ENCODE measurements around the gene GULP1.

GULP1 gene

DNA sequence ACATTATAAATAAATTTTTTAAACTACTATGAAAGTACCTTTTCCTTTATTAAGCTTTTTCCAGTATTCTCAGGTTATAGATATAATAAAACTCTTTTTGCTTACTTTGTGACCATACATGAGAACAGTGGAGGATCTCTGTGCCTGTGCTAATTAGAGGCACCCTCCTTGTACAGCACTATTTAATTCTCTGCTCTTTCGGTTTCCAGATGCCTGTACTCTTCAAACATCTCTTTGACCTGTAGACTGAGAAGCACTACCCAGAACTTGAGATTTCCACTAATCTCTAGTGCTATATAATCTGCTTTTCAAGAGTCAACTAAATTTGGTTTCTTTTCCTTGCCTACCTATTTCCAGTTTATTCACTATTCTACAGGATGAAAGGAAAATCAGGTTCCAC is 131.1 kb downstream of the GULP1 start (continued):
- TF ChIP-seq, protein P1, sequence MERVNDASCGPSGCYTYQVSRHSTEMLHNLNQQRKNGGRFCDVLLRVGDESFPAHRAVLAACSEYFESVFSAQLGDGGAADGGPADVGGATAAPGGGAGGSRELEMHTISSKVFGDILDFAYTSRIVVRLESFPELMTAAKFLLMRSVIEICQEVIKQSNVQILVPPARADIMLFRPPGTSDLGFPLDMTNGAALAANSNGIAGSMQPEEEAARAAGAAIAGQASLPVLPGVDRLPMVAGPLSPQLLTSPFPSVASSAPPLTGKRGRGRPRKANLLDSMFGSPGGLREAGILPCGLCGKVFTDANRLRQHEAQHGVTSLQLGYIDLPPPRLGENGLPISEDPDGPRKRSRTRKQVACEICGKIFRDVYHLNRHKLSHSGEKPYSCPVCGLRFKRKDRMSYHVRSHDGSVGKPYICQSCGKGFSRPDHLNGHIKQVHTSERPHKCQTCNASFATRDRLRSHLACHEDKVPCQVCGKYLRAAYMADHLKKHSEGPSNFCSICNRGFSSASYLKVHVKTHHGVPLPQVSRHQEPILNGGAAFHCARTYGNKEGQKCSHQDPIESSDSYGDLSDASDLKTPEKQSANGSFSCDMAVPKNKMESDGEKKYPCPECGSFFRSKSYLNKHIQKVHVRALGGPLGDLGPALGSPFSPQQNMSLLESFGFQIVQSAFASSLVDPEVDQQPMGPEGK (CRISPR knock-in tag; IDR thresholded peaks at IDR 0.05; ENCODE audit: borderline replicate concordance) = no peak
- no peak for TF ChIP-seq ARNTL (CRISPR knock-in tag; IDR thresholded peaks at IDR 0.05; ENCODE audit: borderline replicate concordance, low read depth)

DNA sequence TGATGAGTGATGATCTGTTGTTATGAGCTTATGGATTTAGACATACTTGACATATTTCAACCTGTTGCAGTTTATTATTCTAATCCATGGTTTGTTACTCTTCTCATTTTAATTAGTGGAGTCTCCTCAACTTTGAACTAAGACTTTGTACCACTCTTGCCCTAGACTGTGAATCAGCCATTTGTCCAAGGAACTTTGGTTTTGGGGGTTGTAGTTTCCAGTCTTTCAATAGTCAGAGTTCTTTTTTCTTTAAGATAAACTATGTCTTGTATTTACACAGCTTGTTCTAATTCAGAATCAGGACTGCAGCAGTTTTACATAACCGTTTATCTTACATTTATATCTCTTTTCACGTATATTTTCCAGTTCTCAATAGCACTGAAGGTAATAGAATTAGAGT is 133.6 kb downstream of the GULP1 start:
- peak; percentile 34; the same call in 1 of the 2 replicates for TF ChIP-seq TCF4 (CRISPR knock-in tag; IDR thresholded peaks at IDR 0.05; ENCODE audit: borderline replicate concordance)
- no peak for TF ChIP-seq ZNF565 (CRISPR knock-in tag; conservative IDR thresholded peaks at IDR 0.05; ENCODE audit: low read depth)
- no peak; the same call in 1 of the 3 replicates for ATAC-seq

GRCh38 chr2:188426121-188426520 is 134.4 kb downstream of the GULP1 start:
- ATAC-seq = no peak
- TF ChIP-seq TCF4 (CRISPR knock-in tag; IDR thresholded peaks at IDR 0.05; ENCODE audit: borderline replicate concordance) (no peak), CREB5 (CRISPR knock-in tag; IDR thresholded peaks at IDR 0.05; ENCODE audit: low read depth) (no peak), CSRNP3 (CRISPR knock-in tag; IDR thresholded peaks at IDR 0.05) (no peak)

- TF ChIP-seq TOX (CRISPR knock-in tag; IDR thresholded peaks at IDR 0.05; ENCODE audit: borderline replicate concordance) (no peak), ZFP30 (CRISPR knock-in tag; IDR thresholded peaks at IDR 0.05) (no peak), ARNTL (CRISPR knock-in tag; IDR thresholded peaks at IDR 0.05; ENCODE audit: borderline replicate concordance, low read depth) (no peak), TCF4 (CRISPR knock-in tag; IDR thresholded peaks at IDR 0.05; ENCODE audit: borderline replicate concordance) (no peak), ISL1 (CRISPR knock-in tag; IDR thresholded peaks at IDR 0.05) (no peak), ESRRG (CRISPR knock-in tag; IDR thresholded peaks at IDR 0.05) (no peak), RARB (CRISPR knock-in tag; IDR thresholded peaks at IDR 0.05) (no peak)
- no peak for ATAC-seq
Observed at GRCh38 chr2:188430705-188431104, 139.0 kb downstream of the GULP1 start.

- no peak for ATAC-seq
- TF ChIP-seq TCF4 (CRISPR knock-in tag; IDR thresholded peaks at IDR 0.05; ENCODE audit: borderline replicate concordance) (no peak), SNAI2 (CRISPR knock-in tag; IDR thresholded peaks at IDR 0.05) (no peak), ZC3H10 (CRISPR knock-in tag; IDR thresholded peaks at IDR 0.05) (no peak), ZNF565 (CRISPR knock-in tag; conservative IDR thresholded peaks at IDR 0.05; ENCODE audit: low read depth) (no peak), TOX (CRISPR knock-in tag; IDR thresholded peaks at IDR 0.05; ENCODE audit: borderline replicate concordance) (no peak), PPARA (CRISPR knock-in tag; IDR thresholded peaks at IDR 0.05; ENCODE audit: borderline replicate concordance) (no peak), ISL1 (CRISPR knock-in tag; IDR thresholded peaks at IDR 0.05) (no peak), ARNTL (CRISPR knock-in tag; IDR thresholded peaks at IDR 0.05; ENCODE audit: borderline replicate concordance, low read depth) (no peak), OSR1 (CRISPR knock-in tag; IDR thresholded peaks at IDR 0.05) (no peak), BACH2 (CRISPR knock-in tag; IDR thresholded peaks at IDR 0.05; ENCODE audit: borderline replicate concordance) (no peak), ZFP30 (CRISPR knock-in tag; IDR thresholded peaks at IDR 0.05) (no peak), RARB (CRISPR knock-in tag; IDR thresholded peaks at IDR 0.05) (no peak), CSDC2 (CRISPR knock-in tag; IDR thresholded peaks at IDR 0.05) (no peak)
- TF ChIP-seq, protein P1 (CRISPR knock-in tag; IDR thresholded peaks at IDR 0.05; ENCODE audit: borderline replicate concordance) = no peak
Observed at GRCh38 chr2:188434018-188434417, 142.3 kb downstream of the GULP1 start.

GRCh38 chr2:188435115-188435514 is 143.4 kb downstream of the GULP1 start:
- TF ChIP-seq ZC3H10 (CRISPR knock-in tag; IDR thresholded peaks at IDR 0.05) (no peak), ISL1 (CRISPR knock-in tag; IDR thresholded peaks at IDR 0.05) (no peak), CSRNP3 (CRISPR knock-in tag; IDR thresholded peaks at IDR 0.05) (no peak), ESRRG (CRISPR knock-in tag; IDR thresholded peaks at IDR 0.05) (no peak), CSDC2 (CRISPR knock-in tag; IDR thresholded peaks at IDR 0.05) (no peak), RARB (CRISPR knock-in tag; IDR thresholded peaks at IDR 0.05) (no peak), ZFP3 (CRISPR knock-in tag; IDR thresholded peaks at IDR 0.05) (no peak)
- TF ChIP-seq, protein P2, sequence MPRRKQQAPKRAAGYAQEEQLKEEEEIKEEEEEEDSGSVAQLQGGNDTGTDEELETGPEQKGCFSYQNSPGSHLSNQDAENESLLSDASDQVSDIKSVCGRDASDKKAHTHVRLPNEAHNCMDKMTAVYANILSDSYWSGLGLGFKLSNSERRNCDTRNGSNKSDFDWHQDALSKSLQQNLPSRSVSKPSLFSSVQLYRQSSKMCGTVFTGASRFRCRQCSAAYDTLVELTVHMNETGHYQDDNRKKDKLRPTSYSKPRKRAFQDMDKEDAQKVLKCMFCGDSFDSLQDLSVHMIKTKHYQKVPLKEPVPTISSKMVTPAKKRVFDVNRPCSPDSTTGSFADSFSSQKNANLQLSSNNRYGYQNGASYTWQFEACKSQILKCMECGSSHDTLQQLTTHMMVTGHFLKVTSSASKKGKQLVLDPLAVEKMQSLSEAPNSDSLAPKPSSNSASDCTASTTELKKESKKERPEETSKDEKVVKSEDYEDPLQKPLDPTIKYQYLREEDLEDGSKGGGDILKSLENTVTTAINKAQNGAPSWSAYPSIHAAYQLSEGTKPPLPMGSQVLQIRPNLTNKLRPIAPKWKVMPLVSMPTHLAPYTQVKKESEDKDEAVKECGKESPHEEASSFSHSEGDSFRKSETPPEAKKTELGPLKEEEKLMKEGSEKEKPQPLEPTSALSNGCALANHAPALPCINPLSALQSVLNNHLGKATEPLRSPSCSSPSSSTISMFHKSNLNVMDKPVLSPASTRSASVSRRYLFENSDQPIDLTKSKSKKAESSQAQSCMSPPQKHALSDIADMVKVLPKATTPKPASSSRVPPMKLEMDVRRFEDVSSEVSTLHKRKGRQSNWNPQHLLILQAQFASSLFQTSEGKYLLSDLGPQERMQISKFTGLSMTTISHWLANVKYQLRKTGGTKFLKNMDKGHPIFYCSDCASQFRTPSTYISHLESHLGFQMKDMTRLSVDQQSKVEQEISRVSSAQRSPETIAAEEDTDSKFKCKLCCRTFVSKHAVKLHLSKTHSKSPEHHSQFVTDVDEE (CRISPR knock-in tag; IDR thresholded peaks at IDR 0.05) = no peak
- ATAC-seq = no peak
